HG03520 (cell line): ENCODE results near the gene PCSK2.

ENCODE experiments used
- ATAC-seq: cut with Tn5 transposase; IDR thresholded peaks from one replicate; pipeline ENCODE4 v1.9.1; 2021; ENCODE audit warnings: mild to moderate bottlenecking, moderate library complexity; ENCODE audit not compliant: unreplicated experiment

PCSK2 gene

DNA sequence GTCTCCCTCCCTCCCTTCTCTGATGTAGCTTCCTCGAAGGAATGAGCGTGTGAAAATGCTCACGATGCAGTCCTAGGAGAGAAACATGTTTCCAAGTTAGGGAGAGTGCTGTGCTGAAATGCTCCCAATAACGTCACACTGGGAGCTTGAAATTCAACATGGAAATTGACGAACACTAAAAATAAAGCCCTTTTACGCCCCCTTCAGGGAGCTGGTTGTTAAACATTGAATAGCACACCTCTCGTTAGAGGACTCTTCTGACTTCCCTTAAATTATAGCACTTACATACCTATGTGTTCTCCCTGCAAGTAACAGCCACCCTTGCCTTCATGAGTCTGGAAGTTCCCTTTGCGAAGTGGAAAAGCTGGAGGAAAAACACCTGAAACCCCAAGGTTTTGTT is 215.7 kb downstream of the PCSK2 start:
- ATAC-seq: no peak

DNA sequence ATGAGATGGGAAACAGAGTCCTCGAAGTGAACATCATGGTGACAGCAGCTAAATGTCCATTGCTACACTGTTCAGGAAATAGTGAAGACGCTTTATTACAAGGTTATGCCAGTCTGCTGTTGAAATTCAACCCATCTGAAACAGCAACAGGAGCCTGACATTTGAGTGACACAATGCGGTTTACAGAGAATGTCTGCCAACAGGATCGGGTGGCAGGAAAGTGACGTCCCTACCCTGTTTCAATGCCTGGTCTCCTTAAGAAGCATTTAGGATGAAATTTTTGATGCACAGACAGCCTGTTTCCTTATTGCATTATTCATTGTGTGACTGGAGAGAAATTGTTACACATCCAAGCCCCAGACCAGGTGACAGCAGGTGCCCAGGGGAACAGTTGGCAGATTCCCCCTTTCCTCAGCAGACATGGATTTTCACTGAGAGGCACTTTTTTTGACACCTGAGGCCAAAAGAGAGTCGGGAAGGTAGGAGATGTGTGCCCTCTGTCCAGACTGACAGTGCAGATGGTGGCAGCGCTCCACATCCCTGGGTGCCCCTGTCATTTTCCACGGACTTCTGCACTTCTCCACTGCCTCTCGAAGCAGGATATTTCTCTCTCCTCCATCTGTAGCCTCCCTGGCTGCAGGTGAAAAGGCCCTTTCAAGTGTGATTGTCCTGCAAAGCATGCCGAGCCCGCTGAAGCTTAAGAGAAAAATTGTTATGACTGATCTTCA is 216.5 kb downstream of the PCSK2 start:
- no peak for ATAC-seq

DNA sequence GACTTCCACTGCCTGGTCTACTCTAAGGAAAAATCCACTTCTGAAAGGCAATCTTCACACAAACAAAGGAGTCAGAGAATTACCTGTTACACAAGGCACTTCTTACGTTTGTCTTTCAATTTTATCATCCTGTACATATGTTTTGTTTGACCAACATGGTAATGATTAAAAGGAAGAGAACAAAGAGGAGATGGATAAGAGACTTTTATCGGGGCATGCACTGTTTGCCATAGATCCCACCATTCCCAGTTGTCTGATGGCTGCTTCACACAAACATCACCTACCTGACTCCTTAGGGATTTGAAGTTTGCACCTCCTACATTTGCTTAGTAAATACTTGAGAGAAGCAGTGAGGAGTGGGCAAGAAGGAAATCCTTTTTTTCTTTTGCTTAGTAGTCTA is 217.3 kb downstream of the PCSK2 start:
- no peak for ATAC-seq

DNA sequence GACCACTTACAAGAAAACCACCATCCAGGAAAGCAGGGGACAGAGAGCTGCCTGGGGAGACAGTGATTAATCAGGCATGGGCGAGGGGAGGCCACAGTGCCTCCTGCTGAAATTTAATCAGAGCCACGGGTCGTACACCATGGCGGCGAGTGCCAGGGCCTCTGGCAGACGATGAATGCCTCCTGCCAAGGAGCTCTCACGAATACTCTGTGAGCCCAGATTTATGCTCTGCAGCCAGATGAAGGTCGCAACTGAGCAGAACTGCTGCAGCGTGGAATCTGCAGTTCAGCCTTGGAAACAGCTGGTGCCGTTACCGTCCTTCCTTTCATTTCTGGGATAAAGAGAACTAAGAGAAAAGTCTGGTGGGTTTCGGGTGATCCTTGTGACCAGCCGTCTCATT is 218.7 kb downstream of the PCSK2 start:
- no peak for ATAC-seq

DNA sequence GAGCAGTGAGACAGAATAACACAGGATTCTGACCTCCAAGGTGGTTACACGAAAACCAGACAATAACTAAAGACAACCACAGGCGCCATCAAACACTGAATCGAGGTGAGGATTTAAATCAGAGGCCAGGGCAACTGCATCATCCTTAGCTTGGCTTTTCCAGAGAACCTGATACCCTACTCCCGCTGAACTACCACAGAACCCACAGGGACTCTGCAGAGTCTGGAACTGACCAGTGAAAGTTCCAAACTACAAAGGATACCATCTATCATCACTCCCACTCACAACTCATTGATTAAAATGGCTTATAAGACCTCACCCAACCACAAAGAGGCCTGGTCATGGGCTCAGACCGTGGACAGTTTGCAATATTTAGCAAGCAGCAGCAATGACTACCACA is 219.3 kb downstream of the PCSK2 start:
- no peak for ATAC-seq

DNA sequence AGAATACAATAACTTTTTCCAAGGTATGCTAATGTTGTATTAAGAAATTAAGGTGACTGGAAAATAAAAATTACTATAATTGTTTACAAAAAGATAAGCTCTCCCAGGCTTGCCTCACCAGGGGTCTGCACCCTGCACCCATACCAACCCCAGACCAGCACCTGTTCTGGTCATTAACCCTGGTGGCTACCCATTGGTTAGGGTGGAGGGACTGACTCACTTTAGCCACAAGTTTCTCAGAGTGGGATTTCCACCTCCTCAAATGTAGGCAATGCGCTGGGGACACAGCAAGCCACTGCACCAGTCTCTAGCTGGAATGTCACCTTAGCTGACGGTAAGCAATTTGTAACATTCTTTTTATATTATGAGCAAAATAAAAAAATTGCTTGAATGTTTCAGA is 221.2 kb downstream of the PCSK2 start:
- ATAC-seq: no peak

DNA sequence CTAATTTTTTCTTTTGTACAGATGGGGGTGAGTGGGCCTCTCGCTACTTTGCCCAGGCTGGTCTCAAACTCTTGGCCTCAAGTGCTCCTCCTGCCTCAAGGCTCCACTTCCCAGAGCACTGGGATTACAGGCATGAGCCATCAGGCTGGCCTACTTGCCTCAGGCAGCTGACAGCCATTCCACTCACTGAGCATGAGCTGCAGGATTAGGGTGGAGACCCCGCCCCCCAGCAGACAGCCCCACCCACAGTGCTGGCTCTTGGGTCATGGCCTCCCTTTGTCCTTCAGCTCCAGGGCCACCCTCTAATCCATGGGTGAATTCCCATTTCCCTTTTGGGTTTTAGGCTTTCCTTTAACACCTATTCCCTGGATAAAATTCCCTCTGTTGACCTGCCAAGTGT is 222.2 kb downstream of the PCSK2 start:
- ATAC-seq: no peak

DNA sequence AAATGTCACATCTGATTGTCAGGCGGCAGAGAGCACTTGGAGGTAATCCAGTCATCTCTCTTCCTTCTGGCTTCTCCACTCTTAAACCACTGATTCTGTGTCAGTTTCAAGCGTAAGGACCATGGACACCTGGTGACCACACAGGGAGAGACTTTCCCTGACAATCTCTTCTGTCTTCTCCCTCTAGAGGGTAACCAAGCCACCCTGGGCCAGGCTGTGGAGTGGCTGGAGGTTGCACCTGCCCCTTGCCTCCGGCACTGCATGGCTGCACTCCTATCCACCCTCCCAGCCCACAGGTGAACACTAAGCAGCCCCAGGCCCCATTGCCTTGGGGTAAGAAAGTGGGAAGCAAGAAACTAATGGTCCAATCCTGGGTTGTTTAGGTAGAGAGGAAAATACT is 225.6 kb downstream of the PCSK2 start:
- ATAC-seq: no peak

DNA sequence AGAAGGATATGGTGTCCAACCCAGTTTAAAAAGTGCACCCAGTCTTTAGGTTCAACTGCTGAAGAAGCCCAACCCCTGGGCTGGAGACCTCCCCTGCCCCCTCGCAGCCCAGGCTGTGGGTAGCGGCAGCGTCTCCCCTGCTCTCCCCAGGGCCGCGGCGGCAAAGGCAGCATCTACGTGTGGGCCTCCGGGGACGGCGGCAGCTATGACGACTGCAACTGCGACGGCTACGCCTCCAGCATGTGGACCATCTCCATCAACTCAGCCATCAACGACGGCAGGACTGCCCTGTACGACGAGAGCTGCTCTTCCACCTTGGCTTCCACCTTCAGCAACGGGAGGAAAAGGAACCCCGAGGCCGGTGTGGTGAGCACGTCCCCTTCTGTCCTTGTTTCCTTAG is 226.8 kb downstream of the PCSK2 start:
- no peak for ATAC-seq

DNA sequence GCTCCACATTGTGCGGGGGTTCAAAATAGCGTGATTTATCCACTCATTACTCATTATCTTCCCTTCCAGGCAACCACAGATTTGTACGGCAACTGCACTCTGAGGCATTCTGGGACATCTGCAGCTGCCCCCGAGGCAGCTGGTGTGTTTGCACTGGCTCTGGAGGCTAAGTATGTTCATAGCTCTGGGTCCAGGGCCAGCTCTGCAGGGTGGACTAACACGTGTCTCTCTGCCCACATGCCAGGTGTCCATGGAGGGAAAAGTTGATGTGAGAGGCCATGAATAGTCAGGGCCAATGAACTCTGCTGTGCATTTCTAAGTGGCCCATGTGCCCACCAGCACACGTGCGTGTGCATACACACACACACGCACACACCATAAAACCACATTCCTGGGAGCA is 229.4 kb downstream of the PCSK2 start:
- ATAC-seq: no peak

DNA sequence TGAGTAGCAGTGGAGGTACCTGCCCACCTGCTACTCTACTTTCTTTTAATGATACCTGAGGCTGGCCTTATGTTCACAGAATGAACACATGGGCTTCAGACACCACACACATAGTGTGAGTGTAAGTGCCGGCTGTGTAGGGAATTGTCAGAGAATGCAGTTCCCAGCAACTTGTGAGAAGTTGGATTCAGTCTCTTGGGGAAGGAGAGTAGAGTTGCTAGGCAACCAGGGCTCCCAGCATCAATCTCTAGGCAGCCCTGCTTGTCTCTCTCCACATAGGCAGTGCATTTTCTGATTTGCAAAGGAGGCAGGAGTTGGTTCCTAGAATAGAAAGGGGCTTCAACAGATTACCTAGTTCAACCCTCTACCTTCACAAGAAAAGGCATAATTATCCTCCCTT is 230.2 kb downstream of the PCSK2 start:
- no peak for ATAC-seq

DNA sequence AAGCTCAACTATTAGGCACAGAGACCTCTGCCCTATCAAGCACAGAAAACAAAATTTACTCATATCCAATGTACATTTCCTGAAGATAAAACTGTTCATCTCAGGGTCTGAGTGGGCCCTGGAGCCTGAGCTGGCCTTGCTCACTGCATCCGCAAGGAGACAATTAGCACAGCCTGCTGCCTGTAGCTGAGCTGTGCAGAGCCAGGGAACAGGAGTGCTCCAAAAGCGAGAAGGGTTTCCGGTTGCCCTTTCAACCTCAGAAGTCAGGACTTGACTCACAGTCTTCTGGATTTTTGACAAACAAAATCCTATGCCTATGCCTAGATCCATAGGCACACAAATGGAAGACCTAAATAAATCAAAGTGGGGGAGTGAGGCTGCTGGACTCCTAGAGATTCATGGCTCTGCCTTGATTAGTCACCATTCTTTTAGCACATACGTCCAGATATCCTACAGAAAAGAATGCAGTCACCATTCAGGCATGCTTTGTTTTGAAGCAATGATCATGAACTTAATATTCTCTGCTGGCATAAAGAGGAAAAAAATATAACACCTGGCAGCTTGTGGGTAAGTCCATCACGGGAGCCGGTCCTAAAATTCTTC is 230.8 kb downstream of the PCSK2 start:
- ATAC-seq: no peak

DNA sequence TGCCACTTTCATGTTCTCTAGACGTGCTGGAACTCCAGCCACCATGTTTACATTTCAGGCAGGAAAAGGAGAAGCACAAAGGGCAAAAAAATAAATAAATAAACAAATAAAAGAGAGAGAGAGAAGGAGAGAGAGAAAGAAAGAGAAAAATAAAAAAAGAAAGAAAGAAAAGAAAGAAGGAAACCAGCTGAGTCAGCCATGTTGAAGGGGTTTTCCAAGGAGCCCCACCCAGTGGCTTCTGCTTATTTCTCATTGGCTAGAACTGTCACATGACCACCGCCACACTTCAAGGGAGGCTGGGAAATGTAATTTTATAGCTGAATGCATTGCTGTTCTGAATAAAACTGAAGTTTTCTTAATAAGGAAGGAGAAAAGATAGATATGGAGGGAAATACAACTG is 233.3 kb downstream of the PCSK2 start:
- no peak for ATAC-seq

DNA sequence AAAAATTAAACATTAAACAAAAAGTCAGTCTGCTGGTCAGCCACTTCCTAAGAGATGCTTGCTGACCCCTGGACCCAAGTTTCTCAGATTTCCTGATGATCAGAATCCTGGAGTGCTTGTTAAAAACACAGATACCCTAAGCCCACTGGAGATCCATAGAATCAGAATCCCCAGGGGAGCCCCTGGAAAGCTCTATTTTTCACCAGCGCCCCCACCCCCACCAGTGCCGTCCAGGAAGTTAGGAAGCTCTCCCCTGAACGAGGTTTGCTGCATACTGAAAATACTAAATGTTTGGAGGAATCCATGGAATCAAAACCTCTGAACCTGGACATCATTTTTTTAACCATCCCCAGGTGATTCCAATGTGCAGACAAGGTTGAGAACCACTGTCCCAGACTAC is 235.1 kb downstream of the PCSK2 start:
- no peak for ATAC-seq

DNA sequence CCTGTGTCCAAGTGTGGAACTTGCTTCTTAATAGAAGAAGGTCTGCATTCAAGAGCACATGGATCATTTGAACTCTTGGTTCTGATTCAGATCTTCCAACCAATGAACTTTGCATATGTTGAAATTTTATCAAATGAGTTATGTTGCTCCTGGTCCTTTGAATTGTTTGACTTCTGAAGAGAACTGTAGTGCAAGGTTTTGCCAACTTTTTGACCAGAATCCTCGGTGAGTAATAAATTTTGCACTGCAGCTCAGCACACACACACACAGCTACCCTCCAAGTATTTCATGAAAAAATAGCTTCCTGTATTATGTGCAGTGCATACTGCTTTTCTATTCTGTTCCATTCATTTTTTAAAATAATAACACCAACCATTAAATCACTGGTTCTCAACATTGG is 236.9 kb downstream of the PCSK2 start:
- ATAC-seq: no peak

DNA sequence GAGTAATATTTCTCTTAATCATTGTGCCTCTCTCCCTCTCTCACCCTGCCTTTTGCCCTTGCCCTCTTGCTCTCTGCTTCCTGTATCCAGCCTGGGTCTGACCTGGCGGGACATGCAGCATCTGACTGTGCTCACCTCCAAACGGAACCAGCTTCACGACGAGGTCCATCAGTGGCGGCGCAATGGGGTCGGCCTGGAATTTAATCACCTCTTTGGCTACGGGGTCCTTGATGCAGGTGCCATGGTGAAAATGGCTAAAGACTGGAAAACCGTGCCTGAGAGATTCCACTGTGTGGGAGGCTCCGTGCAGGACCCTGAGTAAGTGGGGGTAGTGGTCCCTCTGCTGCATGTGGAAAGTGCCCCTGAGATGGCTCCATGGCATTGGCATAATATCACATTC is 238.4 kb downstream of the PCSK2 start:
- ATAC-seq: no peak

DNA sequence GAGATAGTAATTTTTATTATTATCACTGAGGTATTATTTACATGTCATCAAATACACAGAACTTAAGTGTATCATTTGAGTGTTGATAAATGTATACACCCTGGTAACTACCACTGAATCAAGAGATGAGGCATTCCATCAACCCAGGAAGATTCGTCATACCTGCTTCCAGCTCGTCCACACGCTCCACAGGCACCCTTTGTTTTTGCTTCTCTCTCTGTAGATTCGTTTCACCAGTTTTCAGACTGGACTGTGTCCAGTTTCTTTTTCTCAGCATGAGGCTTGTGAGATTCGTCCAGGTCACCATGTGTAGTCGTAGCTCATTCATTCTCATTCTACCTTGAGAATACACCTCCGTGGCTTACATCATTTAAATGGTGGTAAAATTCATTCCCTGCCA is 239.8 kb downstream of the PCSK2 start:
- no peak for ATAC-seq

DNA sequence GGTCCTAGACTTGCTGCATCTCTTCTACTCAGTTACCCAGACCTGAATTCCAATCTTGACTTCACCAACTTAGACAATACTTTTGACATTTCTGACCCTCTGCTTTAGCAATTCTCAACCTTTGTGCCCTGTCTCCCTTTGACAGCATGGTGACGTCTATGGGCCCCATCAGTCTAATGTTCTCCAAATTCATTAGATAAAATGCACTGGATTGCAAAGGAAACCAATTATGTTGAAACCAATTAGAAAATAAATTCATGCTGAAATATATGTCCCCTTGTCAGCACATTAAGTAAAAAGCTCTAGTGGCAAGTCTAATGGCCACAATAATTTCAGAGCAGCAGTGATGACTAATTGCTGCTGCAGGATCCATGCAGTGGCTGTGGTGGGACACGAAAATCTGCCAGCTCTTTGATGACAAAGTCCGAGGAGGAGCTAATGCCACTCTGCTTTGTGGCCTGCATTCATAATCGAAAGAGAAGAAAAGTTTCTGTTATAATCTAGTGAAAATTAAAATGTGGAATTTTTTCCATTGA is 240.3 kb downstream of the PCSK2 start:
- no peak for ATAC-seq

DNA sequence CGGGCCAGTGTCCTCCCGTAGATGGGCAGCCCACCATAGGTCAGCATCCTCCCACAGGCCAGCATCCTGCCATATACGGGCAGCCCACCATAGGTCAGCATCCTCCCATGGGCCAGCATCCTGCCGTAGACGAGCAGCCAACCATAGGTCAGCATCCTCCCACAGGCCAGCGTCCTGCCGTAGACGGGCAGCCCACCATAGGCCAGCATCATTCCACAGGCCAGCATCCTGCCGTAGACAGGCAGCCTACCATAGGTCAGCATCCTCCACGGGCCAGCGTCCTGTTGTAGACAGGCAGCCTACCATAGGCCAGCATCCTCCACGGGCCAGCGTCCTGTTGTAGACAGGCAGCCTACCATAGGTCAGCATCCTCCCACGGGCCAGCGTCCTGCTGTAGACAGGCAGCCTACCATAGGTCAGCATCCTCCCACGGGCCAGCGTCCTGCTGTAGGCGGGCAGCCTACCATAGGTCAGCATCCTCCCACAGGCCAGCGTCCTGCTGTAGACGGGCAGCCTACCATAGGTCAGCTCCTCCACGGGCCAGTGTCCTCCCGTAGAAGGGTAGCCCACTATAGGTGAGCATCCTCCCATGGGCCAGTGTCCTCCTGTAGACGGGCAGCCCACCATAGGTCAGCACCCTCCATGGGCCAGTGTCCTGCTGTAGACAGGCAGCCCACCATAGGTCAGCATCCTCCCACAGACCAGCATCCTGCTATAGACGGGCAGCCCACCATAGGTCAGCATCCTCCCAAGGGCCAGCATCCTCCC is 241.4 kb downstream of the PCSK2 start:
- ATAC-seq: no peak

DNA sequence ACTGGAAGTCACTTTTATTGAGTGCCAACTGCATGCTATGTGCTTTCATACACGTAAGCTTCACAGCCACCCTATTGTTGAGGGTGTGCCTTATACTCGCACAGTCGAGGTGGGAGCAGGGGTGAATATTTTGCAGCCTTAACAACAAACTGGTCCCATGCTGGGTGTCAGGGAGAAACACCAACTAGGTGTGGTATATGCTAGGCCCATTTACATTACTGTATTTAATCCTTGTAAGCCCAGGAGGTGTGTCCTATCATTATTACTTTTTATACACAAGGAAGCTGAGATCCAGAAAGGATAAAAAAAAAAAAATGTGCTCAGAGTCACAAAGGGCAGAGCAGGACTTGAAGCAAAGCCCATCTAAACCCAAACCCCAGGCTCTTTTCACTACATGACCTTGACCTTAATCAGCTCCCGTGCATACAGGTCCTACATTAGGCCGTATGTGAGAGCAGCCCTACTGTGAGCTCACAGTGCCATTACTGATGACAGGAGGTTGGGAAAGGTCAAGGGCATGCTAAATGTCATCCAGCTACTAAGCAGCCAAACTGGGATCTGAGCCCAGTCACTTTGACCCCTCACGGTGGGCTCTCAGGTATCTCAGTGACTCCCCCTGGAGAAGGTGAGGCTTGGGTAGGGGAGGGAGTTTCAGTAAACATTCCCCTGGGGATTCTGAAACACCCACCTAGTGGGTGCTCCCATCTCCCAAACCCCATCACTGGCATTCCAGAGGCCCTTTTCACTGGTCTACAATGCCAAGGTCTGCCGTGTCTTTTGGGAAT is 242.6 kb downstream of the PCSK2 start:
- ATAC-seq: no peak

DNA sequence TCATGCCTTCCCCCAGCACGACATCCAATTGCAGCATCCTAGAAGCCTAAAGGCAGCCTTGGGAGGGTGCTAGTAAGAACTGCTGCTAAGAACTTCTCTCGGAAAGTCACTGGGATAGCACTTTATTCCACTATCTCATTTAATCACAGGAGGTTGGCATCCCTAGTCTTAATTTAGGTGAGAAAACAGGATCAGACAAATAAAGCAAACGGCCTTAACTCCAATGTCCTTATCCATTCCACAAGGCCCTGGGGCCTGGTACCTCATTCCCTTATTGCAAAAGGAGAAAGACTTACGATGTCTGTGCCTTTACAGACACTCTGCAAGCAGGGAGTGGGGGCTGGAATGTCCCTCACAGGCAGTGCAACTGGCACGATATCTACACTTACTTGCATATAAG is 243.7 kb downstream of the PCSK2 start:
- no peak for ATAC-seq
